HL-60/S4 treated with phorbol 12-myristate 13-acetate at 8.2 ng/mL for 4 days and 3 days (cell line): ENCODE results near the gene MTHFSD.

ENCODE experiments used
- in situ Hi-C: fragments of 300-500 bp; cut with MboI; formaldehyde crosslinking; loops from 2 replicates; pipeline ENCODE4 v1.15.0; 2022; ENCODE audit warnings: low sequenced_read_pairs

MTHFSD gene

GRCh38 chr16:86584726-86585721 lies 30.0 kb upstream of the MTHFSD start:
- in situ Hi-C loops: loop anchor here (25.0 kb wide), 1 partner anchor 477 kb away; no protein-coding TSS in a partner anchor

GRCh38 chr16:86584071-86584685 lies 29.1 kb upstream of the MTHFSD start:
- in situ Hi-C loops: loop anchor here (25.0 kb wide), 1 partner anchor 478 kb away; no protein-coding TSS in a partner anchor

- in situ Hi-C loops: loop anchor here (25.0 kb wide), 1 partner anchor 481 kb away; no protein-coding TSS in a partner anchor
Measured at GRCh38 chr16:86581458-86581857, 26.4 kb upstream of the MTHFSD start.

GRCh38 chr16:86580791-86581170 lies 25.7 kb upstream of the MTHFSD start:
- in situ Hi-C loops: loop anchor here (25.0 kb wide), 1 partner anchor 482 kb away; no protein-coding TSS in a partner anchor

- in situ Hi-C loops: loop anchor here (25.0 kb wide), 1 partner anchor 482 kb away; no protein-coding TSS in a partner anchor
Measured at GRCh38 chr16:86580063-86580790, 25.2 kb upstream of the MTHFSD start.

- in situ Hi-C loops: loop anchor here (25.0 kb wide), 1 partner anchor 483 kb away; no protein-coding TSS in a partner anchor
Measured at GRCh38 chr16:86579268-86580062, 24.4 kb upstream of the MTHFSD start.

- in situ Hi-C loops: loop anchor here (25.0 kb wide), 1 partner anchor 484 kb away; no protein-coding TSS in a partner anchor
Measured at GRCh38 chr16:86578611-86579267, 23.7 kb upstream of the MTHFSD start.

GRCh38 chr16:86578061-86578599 lies 23.1 kb upstream of the MTHFSD start, which contains the start of gene FOXL1:
Gene FOXL1 (plus strand): TSS chr16:86578549. CDS start chr16:86578724, 175 bp downstream.
- in situ Hi-C loops: loop anchor here (25.0 kb wide), 1 partner anchor 484 kb away; no protein-coding TSS in a partner anchor

- in situ Hi-C loops: loop anchor here (25.0 kb wide), 1 partner anchor 485 kb away; no protein-coding TSS in a partner anchor
Measured at GRCh38 chr16:86577314-86577971, 22.4 kb upstream of the MTHFSD start.

- in situ Hi-C loops: loop anchor here (25.0 kb wide), 1 partner anchor 486 kb away; no protein-coding TSS in a partner anchor
Measured at GRCh38 chr16:86576591-86577313, 21.7 kb upstream of the MTHFSD start.

- in situ Hi-C loops: loop anchor here (25.0 kb wide), 1 partner anchor 486 kb away; no protein-coding TSS in a partner anchor
Measured at GRCh38 chr16:86575754-86576557, 20.9 kb upstream of the MTHFSD start.

- in situ Hi-C loops: loop anchor here (25.0 kb wide), 1 partner anchor 487 kb away; no protein-coding TSS in a partner anchor
Measured at GRCh38 chr16:86575095-86575685, 20.2 kb upstream of the MTHFSD start.

GRCh38 chr16:86574646-86575045 lies 19.6 kb upstream of the MTHFSD start:
- in situ Hi-C loops: loop anchor here (25.0 kb wide), 1 partner anchor 488 kb away; no protein-coding TSS in a partner anchor

GRCh38 chr16:86573646-86574508 lies 18.8 kb upstream of the MTHFSD start:
- in situ Hi-C loops: no loop called here

- in situ Hi-C loops: no loop called here
Measured at GRCh38 chr16:86573215-86573614, 18.2 kb upstream of the MTHFSD start.
